GM13977 (cell line): Measurements from ENCODE around the gene AKAP7.
A peak's percentile ranks its signal among the peaks of the same experiment; 100 is the strongest.
"Not testable (repeated sequence)": the region's sequence is repeated elsewhere in the genome, so short reads cannot be mapped to it uniquely, and the experiment has no call there.

Experiments used
- DNase-seq: peaks from one replicate; pipeline ENCODE4 v3.0.0; 2012; ENCODE audit warnings: low spot score
- in situ Hi-C: fragments of 300-500 bp; cut with MboI; formaldehyde crosslinking; loops from one replicate; pipeline ENCODE4 v1.12.0; 2022; ENCODE audit warnings: low sequenced_read_pairs, low pct_unique_long_range_greater_than_20kb, mixed read lengths, inconsistent platforms; ENCODE audit not compliant: unreplicated experiment
- TF ChIP-seq, protein P1 (sequence below): IDR thresholded peaks from 2 replicates; pipeline ENCODE4 v1.5.1; 2012; ENCODE audit warnings: mild to moderate bottlenecking, control low read depth; ENCODE audit not compliant: insufficient read depth; ENCODE audit errors: extremely low read depth, missing control alignments

The AKAP7 gene

GRCh38 chr6:131135244-131136020 lies at the start of gene AKAP7:
AKAP7 (plus strand) TSS chr6:131135467; CDS start chr6:131135764, 297 bp downstream.
- in situ Hi-C loops = no loop called here
- peak; percentile 85 for DNase-seq
- TF ChIP-seq, protein P1, sequence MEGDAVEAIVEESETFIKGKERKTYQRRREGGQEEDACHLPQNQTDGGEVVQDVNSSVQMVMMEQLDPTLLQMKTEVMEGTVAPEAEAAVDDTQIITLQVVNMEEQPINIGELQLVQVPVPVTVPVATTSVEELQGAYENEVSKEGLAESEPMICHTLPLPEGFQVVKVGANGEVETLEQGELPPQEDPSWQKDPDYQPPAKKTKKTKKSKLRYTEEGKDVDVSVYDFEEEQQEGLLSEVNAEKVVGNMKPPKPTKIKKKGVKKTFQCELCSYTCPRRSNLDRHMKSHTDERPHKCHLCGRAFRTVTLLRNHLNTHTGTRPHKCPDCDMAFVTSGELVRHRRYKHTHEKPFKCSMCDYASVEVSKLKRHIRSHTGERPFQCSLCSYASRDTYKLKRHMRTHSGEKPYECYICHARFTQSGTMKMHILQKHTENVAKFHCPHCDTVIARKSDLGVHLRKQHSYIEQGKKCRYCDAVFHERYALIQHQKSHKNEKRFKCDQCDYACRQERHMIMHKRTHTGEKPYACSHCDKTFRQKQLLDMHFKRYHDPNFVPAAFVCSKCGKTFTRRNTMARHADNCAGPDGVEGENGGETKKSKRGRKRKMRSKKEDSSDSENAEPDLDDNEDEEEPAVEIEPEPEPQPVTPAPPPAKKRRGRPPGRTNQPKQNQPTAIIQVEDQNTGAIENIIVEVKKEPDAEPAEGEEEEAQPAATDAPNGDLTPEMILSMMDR = no peak

DNA sequence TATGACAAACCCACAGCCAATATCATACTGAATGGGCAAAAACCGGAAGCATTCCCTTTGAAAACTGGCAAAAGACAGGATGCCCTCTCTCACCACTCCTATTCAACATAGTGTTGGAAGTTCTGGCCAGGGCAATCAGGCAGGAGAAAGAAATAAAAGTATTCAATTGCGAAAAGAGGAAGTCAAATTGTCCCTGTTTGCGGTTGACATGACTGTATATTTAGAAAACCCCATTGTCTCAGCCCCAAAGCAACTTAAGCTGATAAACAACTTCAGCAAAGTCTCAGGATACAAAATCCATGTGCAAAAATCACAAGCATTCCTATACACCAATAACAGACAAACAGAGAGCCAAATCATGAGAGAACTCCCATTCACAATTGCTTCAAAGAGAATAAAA lies 44.9 kb upstream of the AKAP7 start:
- in situ Hi-C loops, DNase-seq: not testable (repeated sequence)

DNA sequence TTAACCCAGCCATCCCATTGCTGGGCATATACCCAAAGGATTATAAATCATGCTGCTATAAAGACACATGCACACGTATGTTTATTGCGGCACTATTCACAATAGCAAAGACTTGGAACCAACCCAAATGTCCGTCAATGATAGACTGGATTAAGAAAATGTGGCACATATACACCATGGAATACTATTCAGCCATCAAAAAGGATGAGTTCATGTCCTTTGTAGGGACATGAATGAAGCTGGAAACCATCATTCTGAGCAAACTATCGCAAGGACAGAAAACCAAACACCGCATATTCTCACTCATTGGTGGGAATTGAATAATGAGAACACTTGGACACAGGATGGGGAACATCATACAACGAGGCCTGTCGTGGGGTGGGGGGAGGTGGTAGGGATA lies 43.3 kb upstream of the AKAP7 start:
- DNase-seq, in situ Hi-C loops: not testable (repeated sequence)

DNA sequence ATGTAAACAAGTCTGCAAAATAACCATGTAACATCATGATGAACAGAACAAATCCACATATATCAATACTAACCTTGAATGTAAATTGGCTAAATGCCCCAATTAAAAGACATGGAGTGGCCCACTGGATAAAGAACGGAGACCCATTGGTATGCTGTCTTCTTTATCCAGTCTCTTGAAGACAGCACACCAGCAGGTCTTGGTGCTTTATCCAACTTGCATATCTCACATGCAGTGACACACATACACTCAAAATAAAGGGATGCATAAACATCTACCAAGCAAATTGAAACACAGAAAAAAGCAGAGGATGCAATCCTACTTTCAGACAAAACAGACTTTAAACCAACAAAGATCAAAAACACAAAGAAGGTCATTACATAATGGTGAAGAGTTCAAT lies 41.9 kb upstream of the AKAP7 start:
- TF ChIP-seq, protein P1 = no peak
- in situ Hi-C loops = no loop called here
- no peak for DNase-seq

DNA sequence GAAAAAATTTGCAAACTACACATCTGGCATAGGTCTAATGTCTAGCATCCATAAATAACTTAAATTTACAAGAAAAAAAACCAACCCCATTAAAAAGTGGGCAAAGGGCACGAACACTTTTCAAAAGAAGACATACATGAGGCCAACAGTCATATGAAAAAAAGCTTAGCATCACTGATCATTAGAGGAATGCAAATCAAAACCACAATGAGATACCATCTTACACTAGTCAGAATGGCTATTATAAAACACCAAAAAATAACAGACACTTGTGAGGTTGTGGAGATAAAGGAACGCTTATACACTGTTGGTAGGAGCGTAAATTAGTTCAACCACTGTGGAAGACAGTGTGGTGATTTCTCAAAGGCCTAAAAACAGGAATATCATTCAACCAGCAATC lies 38.5 kb upstream of the AKAP7 start:
- in situ Hi-C loops = no loop called here
- TF ChIP-seq, protein P1 = no peak
- no peak for DNase-seq

DNA sequence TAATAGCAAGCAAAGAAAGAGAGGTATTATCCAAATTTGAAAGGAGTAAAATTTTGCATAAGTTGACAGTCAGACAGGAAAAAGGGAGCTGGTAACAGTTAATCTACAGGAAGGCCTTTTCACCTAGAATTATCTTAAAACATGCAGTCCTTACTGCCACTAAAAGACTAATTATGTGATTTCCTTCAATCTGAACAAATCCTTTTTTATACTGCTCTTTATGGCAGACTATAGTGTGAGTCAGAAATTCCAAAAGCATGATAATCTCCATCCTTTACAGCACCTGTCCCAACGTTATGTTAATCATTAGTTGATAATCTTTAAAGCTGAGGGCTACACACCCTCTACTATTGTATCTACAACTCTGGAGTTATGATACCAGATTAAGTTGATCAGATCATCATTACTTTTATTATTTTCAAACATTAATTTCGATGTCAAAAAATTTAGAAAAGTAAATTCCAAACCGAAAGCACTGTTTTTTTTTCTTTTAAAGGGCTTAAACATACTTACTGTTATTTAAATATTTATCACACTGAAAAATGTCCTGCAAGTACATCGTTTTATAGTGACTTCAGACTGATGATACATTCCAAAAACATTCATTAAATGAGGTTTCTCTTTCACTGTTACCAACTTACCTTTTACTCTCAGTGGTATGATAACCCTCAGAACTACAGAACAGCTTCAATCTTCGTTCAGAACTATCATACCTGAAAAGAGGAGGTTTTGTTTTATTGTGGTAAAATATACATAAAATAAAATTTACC lies 33.2 kb upstream of the AKAP7 start:
- TF ChIP-seq, protein P1 = no peak
- DNase-seq = no peak
- in situ Hi-C loops = no loop called here

GRCh38 chr6:131103296-131103695 lies 32.0 kb upstream of the AKAP7 start:
- DNase-seq = no peak
- in situ Hi-C loops = no loop called here
- TF ChIP-seq, protein P1 = no peak
